Measurements from ENCODE around the gene TNFRSF4. TPM values are rescaled to one million over a fixed set of nuclear protein-coding genes. Genes with fewer than 3 reads are reported as not detected.

Gene TNFRSF4
- total and polyA plus RNA-seq, 5 donors from 2014 or later, result 19.0 to 65.8 (median 33.9) TPM

DNA sequence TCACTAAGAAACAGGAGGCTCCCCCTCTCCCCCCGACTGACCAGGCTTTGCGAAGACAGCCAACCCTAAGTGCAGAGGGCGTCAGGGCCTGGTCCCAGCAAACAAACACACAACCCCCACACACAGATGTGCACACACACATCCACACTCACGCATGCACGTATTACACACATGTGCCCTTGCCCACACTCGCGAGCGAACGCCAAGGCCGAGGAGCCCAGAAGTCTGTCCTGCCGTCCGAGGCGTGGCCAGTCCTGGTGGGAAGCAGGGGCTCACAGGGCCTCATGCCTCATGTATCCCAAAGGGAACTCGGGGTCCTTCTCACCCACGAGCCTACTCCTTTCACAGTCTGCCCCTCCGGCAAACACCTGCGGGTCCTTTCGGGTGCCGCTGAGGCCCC is 15.8 kb upstream of the TNFRSF4 start:
- Mint-ChIP-seq H3K9me3 (peaks cover 0 to 2% (median 0%) of the 10 kb centered on the region in 7 donors), H3K27ac (peak overlapping the region in 2 of 3 donors; percentile 84 to 96), H3K27me3 (no peaks in the 10 kb centered on the region), H3K4me1 (peaks cover 0 to 54% (median 17%) of the 10 kb centered on the region in 4 donors), H3K4me3 (peak overlapping the region; percentile 62 to 87 (median 78)), H3K36me3 (peaks cover 10% of the 10 kb centered on the region)
- Histone ChIP-seq H3K4me1 (ENCODE audit: control insufficient read depth, insufficient read depth, low read length, poor library complexity, severe bottlenecking) (peaks cover 29% of the 10 kb centered on the region), H3K36me3 (ENCODE audit: control insufficient read depth, insufficient read depth, low read length) (peaks cover 32% of the 10 kb centered on the region), H3K9me3 (ENCODE audit: control insufficient read depth in 2 of 2, low read length in 2 of 2) (no peaks in the 10 kb centered on the region), H3K27ac (ENCODE audit: insufficient read depth, low read length, poor library complexity, severe bottlenecking) (no peak overlapping the region), H3K27me3 (ENCODE audit: control insufficient read depth, insufficient read depth, low read length) (no peaks in the 10 kb centered on the region), H3K4me3 (ENCODE audit: low read depth, low read length) (no peak overlapping the region)
- no peak for ATAC-seq (ENCODE audit: low read depth in 2 of 2)
- no peak for DNase-seq

DNA sequence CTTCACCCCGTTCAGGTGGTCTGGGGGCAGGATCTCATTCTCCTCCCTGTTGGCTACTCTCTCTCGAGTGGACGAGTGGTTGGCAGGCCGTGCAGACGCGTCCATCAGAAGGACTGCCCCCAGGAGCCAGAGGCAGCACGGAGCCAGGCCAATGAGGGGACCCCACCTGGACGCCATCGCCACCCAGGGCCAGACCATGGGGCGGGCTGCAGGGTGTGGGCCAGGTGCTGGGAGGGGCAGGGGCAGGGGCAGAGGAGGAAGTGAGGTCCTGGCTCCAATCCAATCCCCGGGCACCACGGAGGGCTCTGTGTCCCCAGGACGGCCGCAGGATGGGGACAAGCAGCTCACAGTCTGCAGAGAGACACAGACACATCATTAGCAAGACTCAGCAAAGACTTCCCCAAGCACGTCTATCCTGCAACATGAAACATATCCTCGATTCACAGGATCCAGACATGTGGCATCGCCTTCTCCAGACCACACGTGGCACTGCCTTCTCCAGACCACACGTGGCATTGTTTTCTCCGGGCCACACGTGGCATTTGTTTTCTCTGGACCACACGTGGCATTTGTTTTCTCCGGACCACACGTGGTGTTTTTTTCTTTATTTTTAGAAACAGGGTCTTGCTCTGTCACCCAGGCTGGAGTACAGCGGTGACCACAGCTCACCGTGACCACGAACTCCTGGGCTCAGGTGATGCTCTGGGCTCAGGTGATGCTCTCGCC is 14.8 kb upstream of the TNFRSF4 start:
- Mint-ChIP-seq H3K27me3 (no peaks in the 10 kb centered on the region), H3K4me1 (peaks cover 0 to 46% (median 14%) of the 10 kb centered on the region in 4 donors), H3K4me3 (no peak overlapping the region), H3K9me3 (peaks cover 0 to 2% (median 0%) of the 10 kb centered on the region in 7 donors), H3K27ac (no peak overlapping the region), H3K36me3 (peaks cover 7% of the 10 kb centered on the region)
- DNase-seq (no peak), ATAC-seq (ENCODE audit: low read depth in 2 of 2) (no peak)
- peaks cover 32% of the 10 kb centered on the region for H3K36me3 ChIP-seq (ENCODE audit: control insufficient read depth, insufficient read depth, low read length)
- H3K27ac ChIP-seq (ENCODE audit: insufficient read depth, low read length, poor library complexity, severe bottlenecking), result no peak overlapping the region
- H3K9me3 ChIP-seq (ENCODE audit: control insufficient read depth in 2 of 2, low read length in 2 of 2), result no peaks in the 10 kb centered on the region
- H3K4me1 ChIP-seq (ENCODE audit: control insufficient read depth, insufficient read depth, low read length, poor library complexity, severe bottlenecking), result peaks cover 29% of the 10 kb centered on the region
- H3K27me3 ChIP-seq (ENCODE audit: control insufficient read depth, insufficient read depth, low read length), result no peaks in the 10 kb centered on the region
- no peak overlapping the region for H3K4me3 ChIP-seq (ENCODE audit: low read depth, low read length)

GRCh38 chr1:1228187-1228586 is 14.2 kb upstream of the TNFRSF4 start:
- no peaks in the 10 kb centered on the region for H3K9me3 ChIP-seq (ENCODE audit: control insufficient read depth in 2 of 2, low read length in 2 of 2)
- peaks cover 35% of the 10 kb centered on the region for H3K36me3 ChIP-seq (ENCODE audit: control insufficient read depth, insufficient read depth, low read length)
- peaks cover 0 to 42% (median 10%) of the 10 kb centered on the region in 4 donors for H3K4me1 Mint-ChIP-seq
- H3K27me3 ChIP-seq (ENCODE audit: control insufficient read depth, insufficient read depth, low read length), result no peaks in the 10 kb centered on the region
- H3K27ac ChIP-seq (ENCODE audit: insufficient read depth, low read length, poor library complexity, severe bottlenecking), result no peak overlapping the region
- H3K27ac Mint-ChIP-seq, result no peak overlapping the region
- ATAC-seq (ENCODE audit: low read depth in 2 of 2) (no peak), DNase-seq (no peak)
- H3K4me3 Mint-ChIP-seq, result no peak overlapping the region
- H3K36me3 Mint-ChIP-seq, result peaks cover 7% of the 10 kb centered on the region
- no peak overlapping the region for H3K4me3 ChIP-seq (ENCODE audit: low read depth, low read length)
- H3K9me3 Mint-ChIP-seq, result peaks cover 0 to 2% (median 0%) of the 10 kb centered on the region in 7 donors
- H3K4me1 ChIP-seq (ENCODE audit: control insufficient read depth, insufficient read depth, low read length, poor library complexity, severe bottlenecking), result peaks cover 27% of the 10 kb centered on the region
- H3K27me3 Mint-ChIP-seq, result no peaks in the 10 kb centered on the region

DNA sequence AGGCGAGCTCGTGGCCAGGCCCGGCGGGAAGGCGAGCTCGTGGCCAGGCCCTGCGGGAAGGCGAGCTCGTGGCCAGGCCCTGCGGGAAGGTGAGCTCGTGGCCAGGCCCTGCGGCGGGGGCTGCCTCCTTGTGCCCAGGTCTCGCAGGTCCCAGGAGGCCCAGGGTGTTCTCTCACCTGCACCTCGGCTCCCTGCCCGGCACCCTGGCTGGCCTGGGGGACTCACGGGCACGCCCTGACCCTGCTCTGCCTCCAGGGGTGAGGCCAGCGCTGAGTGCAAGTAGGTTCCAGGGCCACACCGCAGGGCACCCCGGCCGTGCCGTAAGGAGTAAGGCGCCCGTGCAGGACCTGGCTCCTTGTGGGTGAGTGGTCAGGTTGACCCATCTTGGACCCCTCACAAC is 13.4 kb upstream of the TNFRSF4 start:
- Histone ChIP-seq H3K36me3 (ENCODE audit: control insufficient read depth, insufficient read depth, low read length) (peaks cover 43% of the 10 kb centered on the region), H3K27me3 (ENCODE audit: control insufficient read depth, insufficient read depth, low read length) (no peaks in the 10 kb centered on the region), H3K27ac (ENCODE audit: insufficient read depth, low read length, poor library complexity, severe bottlenecking) (no peak overlapping the region), H3K9me3 (ENCODE audit: control insufficient read depth in 2 of 2, low read length in 2 of 2) (no peaks in the 10 kb centered on the region), H3K4me1 (ENCODE audit: control insufficient read depth, insufficient read depth, low read length, poor library complexity, severe bottlenecking) (peaks cover 21% of the 10 kb centered on the region), H3K4me3 (ENCODE audit: low read depth, low read length) (no peak overlapping the region)
- Mint-ChIP-seq H3K9me3 (peaks cover 0 to 2% (median 0%) of the 10 kb centered on the region in 7 donors), H3K27me3 (no peaks in the 10 kb centered on the region), H3K4me3 (peak overlapping the region in 2 of 4 donors; percentile 11 to 35), H3K36me3 (peaks cover 13% of the 10 kb centered on the region), H3K27ac (no peak overlapping the region), H3K4me1 (peaks cover 0 to 42% (median 13%) of the 10 kb centered on the region in 4 donors)
- DNase-seq, result no peak
- no peak for ATAC-seq (ENCODE audit: low read depth in 2 of 2)

DNA sequence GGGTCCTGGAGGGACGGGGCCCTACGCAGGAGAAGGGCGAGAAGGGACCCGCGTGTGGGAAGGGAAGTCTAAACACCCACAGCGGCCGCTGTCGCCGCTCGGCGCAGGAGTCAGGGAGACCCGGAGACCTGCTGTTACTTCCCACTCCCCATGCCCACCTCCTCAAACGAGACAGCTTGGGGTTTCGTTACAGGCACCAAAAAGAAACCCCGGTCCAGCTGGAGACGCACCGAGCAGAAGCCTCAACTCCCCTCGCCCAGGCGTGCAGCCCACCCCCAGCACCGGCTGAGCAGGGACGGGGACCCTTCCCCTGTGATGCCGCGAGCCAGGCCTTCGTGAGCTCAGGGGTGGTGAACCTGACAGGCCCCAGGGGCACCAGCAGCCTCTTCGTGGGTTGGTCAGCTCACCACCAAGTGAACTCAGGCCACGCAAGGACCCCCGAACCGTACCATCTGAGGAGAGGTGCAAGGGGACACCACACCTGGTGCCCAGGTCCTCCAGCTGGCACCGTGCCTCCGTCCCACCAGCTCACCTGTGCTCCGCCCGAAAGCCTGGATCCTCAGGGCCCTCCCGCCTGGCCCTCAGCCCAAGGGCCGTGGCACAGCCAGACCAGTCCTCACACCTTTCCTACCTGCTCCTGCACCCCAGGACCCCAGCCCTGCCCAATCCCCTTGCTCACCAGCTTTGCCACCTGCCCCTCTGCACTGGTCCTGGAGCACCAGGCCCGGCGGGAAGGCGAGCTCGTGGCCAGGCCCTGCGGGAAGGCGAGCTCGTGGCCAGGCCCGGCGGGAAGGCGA is 12.8 kb upstream of the TNFRSF4 start:
- H3K36me3 ChIP-seq (ENCODE audit: control insufficient read depth, insufficient read depth, low read length), result peaks cover 47% of the 10 kb centered on the region

DNA sequence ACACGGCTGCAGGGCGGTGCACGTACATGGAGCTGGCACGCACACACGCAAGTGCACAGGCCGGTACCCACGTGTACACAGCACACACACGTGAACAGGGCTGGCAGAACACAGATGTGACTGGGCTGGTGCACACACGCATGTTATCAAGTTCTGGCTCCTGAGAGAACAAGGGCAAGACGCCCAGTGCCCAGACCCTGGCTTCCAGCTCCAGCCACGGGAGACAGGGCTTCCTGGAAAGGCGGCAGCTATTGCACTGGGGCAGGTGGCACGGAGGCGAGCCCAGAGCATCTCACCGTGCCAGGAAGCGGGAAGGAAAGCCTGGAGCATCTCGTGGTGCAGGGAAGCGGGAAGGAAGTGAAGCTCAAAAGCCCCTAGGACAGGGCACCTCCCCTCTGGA is 12.0 kb upstream of the TNFRSF4 start:
- peaks cover 53% of the 10 kb centered on the region for H3K36me3 ChIP-seq (ENCODE audit: control insufficient read depth, insufficient read depth, low read length)
- no peak overlapping the region for H3K27ac Mint-ChIP-seq
- ATAC-seq (ENCODE audit: low read depth in 2 of 2) (no peak), DNase-seq (no peak)
- no peaks in the 10 kb centered on the region for H3K27me3 Mint-ChIP-seq
- H3K9me3 Mint-ChIP-seq, result peaks cover 0 to 2% (median 0%) of the 10 kb centered on the region in 7 donors
- H3K4me3 ChIP-seq (ENCODE audit: low read depth, low read length), result no peak overlapping the region
- no peak overlapping the region for H3K27ac ChIP-seq (ENCODE audit: insufficient read depth, low read length, poor library complexity, severe bottlenecking)
- peak overlapping the region in 3 of 4 donors; percentile 15 to 47 (median 38) for H3K4me3 Mint-ChIP-seq
- peaks cover 20% of the 10 kb centered on the region for H3K4me1 ChIP-seq (ENCODE audit: control insufficient read depth, insufficient read depth, low read length, poor library complexity, severe bottlenecking)
- H3K36me3 Mint-ChIP-seq, result peaks cover 15% of the 10 kb centered on the region
- no peaks in the 10 kb centered on the region for H3K9me3 ChIP-seq (ENCODE audit: control insufficient read depth in 2 of 2, low read length in 2 of 2)
- peaks cover 0 to 37% (median 11%) of the 10 kb centered on the region in 4 donors for H3K4me1 Mint-ChIP-seq
- H3K27me3 ChIP-seq (ENCODE audit: control insufficient read depth, insufficient read depth, low read length), result no peaks in the 10 kb centered on the region

More for the DNA sequence above, 12.8 kb upstream of the TNFRSF4 start:
- Histone ChIP-seq H3K4me3 (ENCODE audit: low read depth, low read length) (no peak overlapping the region), H3K27ac (ENCODE audit: insufficient read depth, low read length, poor library complexity, severe bottlenecking) (no peak overlapping the region), H3K9me3 (ENCODE audit: control insufficient read depth in 2 of 2, low read length in 2 of 2) (no peaks in the 10 kb centered on the region), H3K27me3 (ENCODE audit: control insufficient read depth, insufficient read depth, low read length) (no peaks in the 10 kb centered on the region), H3K4me1 (ENCODE audit: control insufficient read depth, insufficient read depth, low read length, poor library complexity, severe bottlenecking) (peaks cover 21% of the 10 kb centered on the region)
- no peak for ATAC-seq (ENCODE audit: low read depth in 2 of 2)
- no peak for DNase-seq
- Mint-ChIP-seq H3K27ac (peak overlapping the region in 1 of 3 donors; percentile 74), H3K9me3 (peaks cover 0 to 2% (median 0%) of the 10 kb centered on the region in 7 donors), H3K36me3 (peaks cover 13% of the 10 kb centered on the region), H3K27me3 (no peaks in the 10 kb centered on the region), H3K4me1 (peaks cover 0 to 42% (median 13%) of the 10 kb centered on the region in 4 donors), H3K4me3 (peak overlapping the region in 2 of 4 donors; percentile 15 to 47)

GRCh38 chr1:1225238-1225845 is 11.4 kb upstream of the TNFRSF4 start:
- no peak overlapping the region for H3K4me3 ChIP-seq (ENCODE audit: low read depth, low read length)
- peaks cover 20% of the 10 kb centered on the region for H3K36me3 Mint-ChIP-seq
- peaks cover 0 to 2% (median 0%) of the 10 kb centered on the region in 7 donors for H3K9me3 Mint-ChIP-seq
- peaks cover 14% of the 10 kb centered on the region for H3K4me1 ChIP-seq (ENCODE audit: control insufficient read depth, insufficient read depth, low read length, poor library complexity, severe bottlenecking)
- ATAC-seq (ENCODE audit: low read depth in 2 of 2), result no peak
- H3K4me3 Mint-ChIP-seq, result no peak overlapping the region
- H3K4me1 Mint-ChIP-seq, result peaks cover 0 to 36% (median 10%) of the 10 kb centered on the region in 4 donors
- no peaks in the 10 kb centered on the region for H3K27me3 Mint-ChIP-seq
- H3K27ac Mint-ChIP-seq, result no peak overlapping the region
- no peaks in the 10 kb centered on the region for H3K27me3 ChIP-seq (ENCODE audit: control insufficient read depth, insufficient read depth, low read length)
- H3K9me3 ChIP-seq (ENCODE audit: control insufficient read depth in 2 of 2, low read length in 2 of 2), result no peaks in the 10 kb centered on the region
- no peak overlapping the region for H3K27ac ChIP-seq (ENCODE audit: insufficient read depth, low read length, poor library complexity, severe bottlenecking)
- peaks cover 53% of the 10 kb centered on the region for H3K36me3 ChIP-seq (ENCODE audit: control insufficient read depth, insufficient read depth, low read length)
- no peak for DNase-seq
